Activated naive CD4-positive, alpha-beta T cell treated with anti-CD3 and anti-CD28 coated beads, Interleukin-2, amount 10 ng/mL, durations not matched to agents 7 days and 5 days (primary cell): ENCODE measurements around the gene PDE8B.
A peak's percentile ranks its signal among the peaks of the same experiment; 100 is the strongest.

Experiments used
- CTCF ChIA-PET: fragments of 350-600 bp; sonication (Branson Sonifier 250); formaldehyde crosslinking; loops from one replicate; lab custom pipeline; 2021; ENCODE audit warnings: antibody characterized with exemption; lab: Charles Lee
- DNase-seq: peaks from one replicate; pipeline ENCODE4 v3.0.0-alpha.2; 2020
- H3K27ac Mint-ChIP-seq: one replicate; pipeline ENCODE4 v1.8.0; 2021; ENCODE audit warnings: mild to moderate bottlenecking, moderate library complexity, mixed read lengths
- H3K27me3 Mint-ChIP-seq: one replicate; pipeline ENCODE4 v1.8.0; 2021; ENCODE audit warnings: mild to moderate bottlenecking, mixed read lengths
- H3K36me3 Mint-ChIP-seq: one replicate; pipeline ENCODE4 v1.8.0; 2021; ENCODE audit warnings: mixed read lengths
- H3K4me1 Mint-ChIP-seq: one replicate; pipeline ENCODE4 v1.8.0; 2021; ENCODE audit warnings: mixed read lengths
- H3K4me3 Mint-ChIP-seq: one replicate; pipeline ENCODE4 v1.8.0; 2021; ENCODE audit warnings: mild to moderate bottlenecking, moderate library complexity, mixed read lengths
- H3K9me3 Mint-ChIP-seq: one replicate; pipeline ENCODE4 v1.8.0; 2021; ENCODE audit warnings: mixed read lengths

Gene PDE8B

DNA sequence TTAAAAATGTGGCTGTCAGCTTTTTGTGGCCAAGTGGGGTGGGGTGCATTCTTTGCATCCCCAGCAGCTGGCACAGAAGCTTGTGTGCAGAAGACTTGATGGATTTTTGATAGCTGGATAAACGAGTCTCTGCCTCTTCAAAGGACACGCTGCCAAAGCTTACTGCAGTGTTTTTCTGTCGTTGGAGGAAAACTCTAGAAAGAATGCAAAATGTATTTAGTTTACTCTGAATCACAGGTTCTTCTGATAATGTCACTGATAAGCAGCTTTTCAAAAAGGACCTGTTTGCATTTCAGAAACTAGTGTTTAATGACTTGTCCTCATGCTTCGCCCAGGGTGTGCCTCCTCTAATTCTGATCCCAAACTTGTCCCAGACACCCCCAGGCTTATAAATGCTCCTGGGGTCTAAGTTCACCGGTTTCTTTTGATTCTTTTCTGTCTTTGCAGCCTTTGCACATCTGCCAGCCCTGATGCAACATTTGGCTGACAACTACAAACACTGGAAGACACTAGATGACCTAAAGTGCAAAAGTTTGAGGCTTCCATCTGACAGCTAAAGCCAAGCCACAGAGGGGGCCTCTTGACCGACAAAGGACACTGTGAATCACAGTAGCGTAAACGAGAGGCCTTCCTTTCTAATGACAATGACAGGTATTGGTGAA, 215.6 kb downstream of the PDE8B start:
- DNase-seq: no peak
- no peaks in the 10 kb centered on the region for H3K9me3 Mint-ChIP-seq
- H3K4me1 Mint-ChIP-seq: peaks cover 2% of the 10 kb centered on the region
- H3K4me3 Mint-ChIP-seq: no peak overlapping the region
- no peak overlapping the region for H3K27ac Mint-ChIP-seq
- CTCF ChIA-PET: interaction anchor here (1.3 kb wide), 1 partner anchor 66 kb away, joined by 3 read pairs; the partner anchor contains the start of gene WDR41
- H3K27me3 Mint-ChIP-seq: peaks cover 6% of the 10 kb centered on the region
- no peaks in the 10 kb centered on the region for H3K36me3 Mint-ChIP-seq

DNA sequence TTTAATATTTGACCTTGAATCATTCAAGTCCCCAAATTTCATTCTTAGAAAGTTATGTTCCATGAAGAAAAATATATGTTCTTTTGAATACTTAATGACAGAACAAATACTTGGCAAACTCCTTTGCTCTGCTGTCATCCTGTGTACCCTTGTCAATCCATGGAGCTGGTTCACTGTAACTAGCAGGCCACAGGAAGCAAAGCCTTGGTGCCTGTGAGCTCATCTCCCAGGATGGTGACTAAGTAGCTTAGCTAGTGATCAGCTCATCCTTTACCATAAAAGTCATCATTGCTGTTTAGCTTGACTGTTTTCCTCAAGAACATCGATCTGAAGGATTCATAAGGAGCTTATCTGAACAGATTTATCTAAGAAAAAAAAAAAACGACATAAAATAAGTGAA, 216.2 kb downstream of the PDE8B start:
- DNase-seq: no peak
- CTCF ChIA-PET: interaction anchor here (1.3 kb wide), 1 partner anchor 66 kb away, joined by 3 read pairs; the partner anchor contains the start of gene WDR41
- Mint-ChIP-seq H3K9me3 (no peaks in the 10 kb centered on the region), H3K4me3 (no peak overlapping the region), H3K36me3 (no peaks in the 10 kb centered on the region), H3K27ac (no peak overlapping the region), H3K4me1 (peaks cover 8% of the 10 kb centered on the region), H3K27me3 (peaks cover 3% of the 10 kb centered on the region)

DNA sequence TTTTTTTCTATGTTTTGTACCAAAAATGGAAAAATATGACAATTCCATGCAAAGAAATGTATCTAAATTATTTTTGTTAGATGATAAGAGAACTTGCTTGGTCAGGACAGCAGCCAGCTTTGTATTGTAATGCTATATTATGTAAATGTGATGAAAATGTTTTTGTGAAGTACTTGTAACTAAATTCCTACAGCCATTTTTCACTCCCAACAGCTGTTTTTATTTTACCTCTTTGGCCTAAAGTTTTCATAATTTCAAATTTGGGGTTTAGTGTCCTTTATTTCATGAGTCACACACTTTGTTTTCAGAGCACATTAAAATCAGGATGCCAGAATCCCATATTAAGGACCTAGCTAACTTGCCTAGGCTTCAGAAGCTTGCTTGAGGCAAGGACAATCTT, 217.5 kb downstream of the PDE8B start:
- H3K4me3 Mint-ChIP-seq: no peak overlapping the region
- no peak overlapping the region for H3K27ac Mint-ChIP-seq
- H3K27me3 Mint-ChIP-seq: no peaks in the 10 kb centered on the region
- CTCF ChIA-PET: interaction anchor here (0.9 to 1.5 kb wide), 2 partner anchors 9 to 283 kb away, joined by 4 read pairs; no protein-coding TSS in a partner anchor
- H3K36me3 Mint-ChIP-seq: peaks cover 4% of the 10 kb centered on the region
- H3K4me1 Mint-ChIP-seq: peaks cover 10% of the 10 kb centered on the region
- no peak for DNase-seq
- no peaks in the 10 kb centered on the region for H3K9me3 Mint-ChIP-seq

DNA sequence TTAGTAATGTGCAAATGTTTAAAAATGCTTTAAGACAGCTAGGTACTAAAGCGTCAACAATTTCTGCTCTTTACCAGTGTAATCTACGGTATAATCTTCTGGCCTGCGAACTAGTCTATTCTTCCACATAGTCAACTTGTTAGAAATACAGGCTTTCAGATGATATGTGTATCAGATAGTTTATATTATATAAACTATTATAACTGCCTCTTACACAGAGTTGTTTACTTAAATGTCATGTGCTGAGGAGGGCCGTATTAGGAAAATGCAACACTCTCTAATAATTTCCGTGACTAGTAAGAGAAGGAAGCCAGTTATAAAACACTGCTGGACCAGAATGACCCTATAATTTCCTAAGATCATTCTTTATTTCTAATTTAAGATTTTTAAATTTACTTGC, 218.0 kb downstream of the PDE8B start:
- peaks cover 6% of the 10 kb centered on the region for H3K36me3 Mint-ChIP-seq
- H3K4me3 Mint-ChIP-seq: no peak overlapping the region
- no peak for DNase-seq
- no peak overlapping the region for H3K27ac Mint-ChIP-seq
- H3K9me3 Mint-ChIP-seq: no peaks in the 10 kb centered on the region
- H3K27me3 Mint-ChIP-seq: no peaks in the 10 kb centered on the region
- CTCF ChIA-PET: interaction anchor here (1.5 kb wide), 1 partner anchor 9 kb away, joined by 4 read pairs; no protein-coding TSS in a partner anchor
- peaks cover 10% of the 10 kb centered on the region for H3K4me1 Mint-ChIP-seq

DNA sequence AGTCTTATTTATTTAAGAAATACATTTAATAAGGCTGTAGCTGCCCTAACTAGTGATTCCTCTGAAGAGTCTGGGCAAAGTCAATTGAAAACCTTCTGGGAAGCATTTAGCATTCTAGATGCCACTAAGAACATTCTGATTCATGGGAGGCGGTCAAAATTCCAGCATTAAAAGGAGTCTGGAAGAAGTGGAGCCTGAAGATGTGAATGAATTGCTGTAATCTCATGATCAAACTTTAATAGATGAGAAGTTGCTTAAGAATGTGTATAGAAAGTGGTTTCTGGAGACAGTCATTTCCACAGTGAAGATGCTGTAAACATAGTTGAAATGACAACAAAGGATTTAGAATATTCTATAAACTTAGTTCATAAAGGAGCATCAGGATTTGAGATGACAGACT, 220.2 kb downstream of the PDE8B start:
- H3K27me3 Mint-ChIP-seq: no peaks in the 10 kb centered on the region
- CTCF ChIA-PET: no interaction called here
- H3K4me3 Mint-ChIP-seq: no peak overlapping the region
- peaks cover 14% of the 10 kb centered on the region for H3K36me3 Mint-ChIP-seq
- H3K27ac Mint-ChIP-seq: no peak overlapping the region
- H3K9me3 Mint-ChIP-seq: no peaks in the 10 kb centered on the region
- H3K4me1 Mint-ChIP-seq: peaks cover 10% of the 10 kb centered on the region
- DNase-seq: no peak

DNA sequence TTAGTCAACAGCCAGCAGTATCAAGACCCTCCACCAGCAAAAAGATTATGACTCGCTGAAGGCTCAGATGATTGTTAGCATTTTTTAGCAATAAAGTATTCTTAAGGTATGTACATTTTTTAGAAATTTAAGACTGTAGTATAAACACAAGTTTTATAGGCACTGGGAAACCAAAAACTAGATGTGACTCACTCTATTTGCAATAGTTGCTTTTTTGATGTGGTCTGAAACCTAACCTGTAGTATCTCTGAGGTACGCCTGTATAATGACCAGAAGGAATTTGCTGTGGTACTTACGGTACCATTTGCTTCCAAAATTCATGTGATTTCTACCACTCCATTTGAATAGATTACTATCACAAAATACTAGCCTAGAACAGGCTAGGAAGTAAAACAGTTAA, 220.8 kb downstream of the PDE8B start:
- CTCF ChIA-PET: no interaction called here
- DNase-seq: no peak
- no peaks in the 10 kb centered on the region for H3K9me3 Mint-ChIP-seq
- H3K27me3 Mint-ChIP-seq: no peaks in the 10 kb centered on the region
- H3K36me3 Mint-ChIP-seq: peaks cover 18% of the 10 kb centered on the region
- H3K4me1 Mint-ChIP-seq: peaks cover 10% of the 10 kb centered on the region
- H3K4me3 Mint-ChIP-seq: no peak overlapping the region
- H3K27ac Mint-ChIP-seq: no peak overlapping the region

DNA sequence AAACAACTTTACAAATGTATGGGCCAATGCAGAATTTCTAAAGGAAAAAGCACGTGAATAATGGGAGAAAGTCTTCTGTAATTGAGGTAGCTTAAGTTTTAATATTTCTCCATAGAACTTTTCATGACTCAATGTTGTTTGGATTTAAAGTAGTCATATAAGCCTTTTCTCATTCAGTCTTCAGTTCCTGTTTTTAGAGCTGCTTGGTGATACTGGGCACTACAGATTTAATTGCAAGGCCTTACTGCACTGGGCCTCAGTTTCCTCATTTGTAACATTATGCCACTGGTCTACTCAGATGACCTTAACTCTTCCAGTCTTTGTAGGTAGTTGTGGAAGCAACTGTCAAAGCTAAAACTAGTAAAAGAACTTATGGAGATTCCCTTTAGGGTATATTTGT, 221.2 kb downstream of the PDE8B start:
- Mint-ChIP-seq H3K4me3 (no peak overlapping the region), H3K27ac (no peak overlapping the region), H3K4me1 (peaks cover 10% of the 10 kb centered on the region), H3K36me3 (peaks cover 22% of the 10 kb centered on the region), H3K27me3 (no peaks in the 10 kb centered on the region), H3K9me3 (no peaks in the 10 kb centered on the region)
- CTCF ChIA-PET: no interaction called here
- DNase-seq: no peak

DNA sequence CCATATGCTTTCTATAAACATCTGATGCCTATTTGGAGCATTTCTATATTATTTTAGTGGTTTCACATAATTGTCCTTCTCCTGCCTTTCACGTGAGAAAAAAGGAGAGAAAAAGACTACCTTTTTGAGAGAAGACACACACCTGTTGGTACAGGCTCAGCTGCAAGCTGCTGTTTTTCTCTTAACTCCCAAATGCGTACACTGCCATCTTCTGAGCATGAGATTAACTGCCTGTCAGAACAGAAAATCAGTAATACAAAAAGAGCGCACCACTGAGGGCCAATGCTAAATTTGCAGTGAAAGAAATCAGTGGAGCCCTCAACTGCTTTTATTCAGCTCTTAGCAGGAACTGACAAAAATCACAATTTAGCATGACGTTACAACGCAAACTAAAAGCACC, 226.7 kb downstream of the PDE8B start:
- Mint-ChIP-seq H3K9me3 (no peaks in the 10 kb centered on the region), H3K36me3 (peaks cover 22% of the 10 kb centered on the region), H3K27me3 (no peaks in the 10 kb centered on the region), H3K27ac (no peak overlapping the region), H3K4me1 (no peaks in the 10 kb centered on the region), H3K4me3 (no peak overlapping the region)
- DNase-seq: peak; percentile 23
- CTCF ChIA-PET: interaction anchor here (0.7 to 2.4 kb wide), 9 partner anchors 9 to 359 kb away, joined by 3 to 21 read pairs (median 3); partner anchors contain the start of gene WDR41

DNA sequence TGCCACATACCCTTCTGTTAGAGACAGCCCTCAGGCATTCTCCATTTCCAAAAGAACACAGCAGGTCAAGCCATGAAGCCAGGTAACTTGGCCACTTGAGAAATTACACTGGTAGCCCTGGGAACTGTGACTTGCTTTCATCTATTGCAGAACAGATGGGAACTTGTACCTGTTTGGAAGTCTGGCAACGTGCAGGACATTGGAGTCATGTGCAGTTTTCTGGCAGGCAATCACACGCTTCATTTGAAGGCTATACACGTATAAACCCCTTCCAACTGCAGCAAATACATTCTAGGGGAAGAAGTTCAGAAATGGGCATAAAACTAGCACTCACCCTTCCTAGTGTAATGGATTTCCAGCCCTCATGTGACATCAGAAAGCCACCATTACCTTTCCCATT, 227.6 kb downstream of the PDE8B start:
- CTCF ChIA-PET: interaction anchor here (0.5 to 2.4 kb wide), 4 partner anchors 58 to 969 kb away, joined by 3 to 21 read pairs (median 6); no protein-coding TSS in a partner anchor
- no peak for DNase-seq
- no peaks in the 10 kb centered on the region for H3K4me1 Mint-ChIP-seq
- no peak overlapping the region for H3K4me3 Mint-ChIP-seq
- peaks cover 17% of the 10 kb centered on the region for H3K36me3 Mint-ChIP-seq
- no peaks in the 10 kb centered on the region for H3K9me3 Mint-ChIP-seq
- no peaks in the 10 kb centered on the region for H3K27me3 Mint-ChIP-seq
- no peak overlapping the region for H3K27ac Mint-ChIP-seq

DNA sequence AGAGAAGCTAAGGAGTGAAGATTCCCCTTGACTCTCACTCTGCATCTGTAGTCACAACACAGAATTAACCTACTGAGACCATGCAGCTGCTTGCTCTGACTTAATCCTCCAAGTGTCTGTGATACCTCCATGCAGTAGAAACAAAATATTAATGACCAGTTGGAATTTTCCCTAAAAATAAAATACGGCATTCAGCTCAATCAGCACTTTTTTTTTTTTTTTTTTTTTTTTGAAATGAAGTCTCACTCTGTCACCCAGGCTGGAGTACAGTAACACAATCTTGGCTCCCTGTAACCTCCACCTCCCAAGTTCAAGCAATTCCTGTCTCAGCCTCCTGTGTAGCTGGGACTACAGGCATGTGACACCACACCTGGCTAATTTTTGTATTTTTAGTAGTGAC, 233.2 kb downstream of the PDE8B start:
- H3K9me3 Mint-ChIP-seq: peaks cover 4% of the 10 kb centered on the region
- no peak overlapping the region for H3K4me3 Mint-ChIP-seq
- CTCF ChIA-PET: interaction anchor here (1.2 kb wide), 1 partner anchor 9 kb away, joined by 3 read pairs; no protein-coding TSS in a partner anchor
- no peak overlapping the region for H3K27ac Mint-ChIP-seq
- H3K4me1 Mint-ChIP-seq: no peaks in the 10 kb centered on the region
- no peaks in the 10 kb centered on the region for H3K27me3 Mint-ChIP-seq
- no peak for DNase-seq
- H3K36me3 Mint-ChIP-seq: peaks cover 25% of the 10 kb centered on the region

DNA sequence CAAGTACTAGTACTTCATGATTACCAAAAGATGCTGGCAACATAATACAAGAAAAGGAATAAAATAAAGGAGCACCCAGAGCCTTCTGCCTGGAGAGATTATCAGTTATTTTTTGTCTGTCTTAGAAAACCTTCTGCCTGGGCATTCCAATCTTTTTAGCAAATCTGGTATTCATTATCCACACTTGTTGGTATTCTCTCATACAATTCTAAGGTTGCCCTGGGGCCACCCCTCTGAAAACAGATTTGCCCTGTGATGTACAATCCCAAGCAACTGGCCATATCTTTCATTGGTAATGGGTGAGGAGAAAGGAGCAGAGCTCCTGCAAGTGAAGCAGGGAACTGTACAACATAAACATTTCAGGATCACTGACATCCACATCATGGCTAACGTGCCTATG, 233.9 kb downstream of the PDE8B start:
- H3K27ac Mint-ChIP-seq: no peak overlapping the region
- H3K36me3 Mint-ChIP-seq: peaks cover 31% of the 10 kb centered on the region
- peaks cover 4% of the 10 kb centered on the region for H3K9me3 Mint-ChIP-seq
- CTCF ChIA-PET: interaction anchor here (1.2 kb wide), 1 partner anchor 9 kb away, joined by 3 read pairs; no protein-coding TSS in a partner anchor
- no peak for DNase-seq
- no peak overlapping the region for H3K4me3 Mint-ChIP-seq
- no peaks in the 10 kb centered on the region for H3K27me3 Mint-ChIP-seq
- no peaks in the 10 kb centered on the region for H3K4me1 Mint-ChIP-seq

DNA sequence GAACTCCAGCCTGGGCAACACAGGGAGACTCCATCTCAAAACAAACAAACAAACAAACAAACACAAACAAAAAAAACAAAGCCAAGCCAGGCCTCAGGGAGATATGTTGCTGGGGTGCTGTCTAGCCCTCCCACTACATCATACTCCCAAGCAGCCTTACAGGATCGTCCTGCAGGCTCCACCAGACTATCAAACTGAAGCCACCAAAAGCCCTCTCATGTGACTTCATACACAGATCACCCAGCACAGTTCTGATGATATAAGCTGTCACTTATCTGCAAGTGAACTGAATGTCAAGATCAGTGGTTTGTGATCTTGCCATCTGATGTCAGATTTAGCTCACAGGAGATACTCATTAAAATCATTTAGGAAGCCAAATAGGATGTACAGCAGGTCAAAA, 238.4 kb downstream of the PDE8B start:
- CTCF ChIA-PET: no interaction called here
- Mint-ChIP-seq H3K27ac (no peak overlapping the region), H3K4me1 (no peaks in the 10 kb centered on the region), H3K9me3 (peaks cover 4% of the 10 kb centered on the region), H3K36me3 (peaks cover 36% of the 10 kb centered on the region), H3K27me3 (no peaks in the 10 kb centered on the region), H3K4me3 (no peak overlapping the region)
- DNase-seq: no peak

DNA sequence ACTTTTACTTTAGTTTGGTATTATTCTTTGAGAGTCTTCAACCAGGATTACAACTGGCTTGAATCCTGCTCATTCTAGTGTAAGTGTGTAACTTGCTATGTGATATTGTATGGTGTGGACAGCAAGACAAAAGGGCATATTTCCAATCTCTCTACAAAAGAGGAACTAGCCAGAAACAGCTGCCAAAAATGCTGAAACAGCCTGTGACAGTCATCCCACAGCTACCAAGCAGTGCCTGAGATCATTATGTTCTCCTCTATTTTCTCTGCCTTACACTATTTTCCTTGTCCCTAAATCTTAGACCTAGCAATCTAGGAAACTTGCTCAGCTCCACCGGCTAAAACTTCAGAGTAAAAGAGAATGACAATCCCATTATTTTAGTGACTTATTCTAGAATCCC, 238.8 kb downstream of the PDE8B start:
- Mint-ChIP-seq H3K27ac (no peak overlapping the region), H3K27me3 (no peaks in the 10 kb centered on the region), H3K36me3 (peaks cover 36% of the 10 kb centered on the region), H3K9me3 (peaks cover 4% of the 10 kb centered on the region), H3K4me1 (no peaks in the 10 kb centered on the region), H3K4me3 (no peak overlapping the region)
- CTCF ChIA-PET: no interaction called here
- no peak for DNase-seq

DNA sequence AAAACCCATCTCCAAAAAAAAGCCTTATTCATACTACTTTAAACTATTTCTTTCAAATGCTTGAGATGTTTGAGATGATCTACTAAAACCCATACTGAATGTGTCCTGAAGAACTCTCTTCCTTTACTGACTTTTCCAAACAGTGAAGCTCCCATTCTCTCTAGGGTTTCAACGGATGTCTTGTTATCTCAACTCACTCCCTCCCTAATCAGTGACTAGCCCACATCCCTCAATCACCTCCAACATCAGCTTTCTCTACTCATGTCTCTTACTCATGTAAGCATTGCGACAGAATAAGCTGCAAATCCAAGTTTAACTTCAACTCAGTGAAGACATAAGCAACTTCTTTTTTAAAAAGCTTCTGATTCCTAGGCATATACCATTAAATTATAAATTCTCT, 239.5 kb downstream of the PDE8B start:
- H3K36me3 Mint-ChIP-seq: peaks cover 34% of the 10 kb centered on the region
- H3K27ac Mint-ChIP-seq: no peak overlapping the region
- CTCF ChIA-PET: no interaction called here
- no peak overlapping the region for H3K4me3 Mint-ChIP-seq
- no peak for DNase-seq
- H3K27me3 Mint-ChIP-seq: no peaks in the 10 kb centered on the region
- no peaks in the 10 kb centered on the region for H3K4me1 Mint-ChIP-seq
- peaks cover 4% of the 10 kb centered on the region for H3K9me3 Mint-ChIP-seq

DNA sequence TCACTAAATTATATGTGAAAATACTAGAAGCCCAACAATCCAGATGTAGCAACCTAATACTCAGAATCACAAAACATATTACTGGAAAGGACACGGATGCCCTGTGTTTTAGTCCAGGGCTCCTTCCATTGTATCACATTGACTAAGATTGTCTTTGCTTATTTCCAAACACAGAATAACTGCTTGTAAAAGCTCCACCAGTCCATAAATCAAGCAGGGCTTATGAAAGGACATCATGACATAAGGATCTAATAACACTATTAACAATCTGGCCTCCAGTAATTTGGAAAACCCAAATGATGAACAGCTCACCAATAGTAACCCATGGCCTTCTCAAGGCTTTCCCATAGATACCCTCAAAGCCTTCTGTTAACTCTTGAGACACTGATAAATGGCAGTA, 241.9 kb downstream of the PDE8B start:
- H3K4me1 Mint-ChIP-seq: no peaks in the 10 kb centered on the region
- H3K27ac Mint-ChIP-seq: no peak overlapping the region
- peaks cover 19% of the 10 kb centered on the region for H3K36me3 Mint-ChIP-seq
- peaks cover 2% of the 10 kb centered on the region for H3K9me3 Mint-ChIP-seq
- DNase-seq: no peak
- H3K27me3 Mint-ChIP-seq: no peaks in the 10 kb centered on the region
- CTCF ChIA-PET: no interaction called here
- H3K4me3 Mint-ChIP-seq: no peak overlapping the region
